GM21825 (cell line): Measurements from ENCODE around the gene MT1HL1.
A peak's percentile ranks its signal among the peaks of the same experiment; 100 is the strongest.

Source experiments
- ATAC-seq: cut with Tn5 transposase; IDR thresholded peaks from one replicate; pipeline ENCODE4 v1.9.1; 2021; ENCODE audit warnings: mild to moderate bottlenecking, moderate library complexity; ENCODE audit not compliant: unreplicated experiment

MT1HL1 gene

GRCh38 chr1:237004116-237004515 lies at the start of gene MT1HL1:
MT1HL1 (minus strand) TSS chr1:237004441; CDS start chr1:237004372, 69 bp downstream.
- ATAC-seq: no peak

DNA sequence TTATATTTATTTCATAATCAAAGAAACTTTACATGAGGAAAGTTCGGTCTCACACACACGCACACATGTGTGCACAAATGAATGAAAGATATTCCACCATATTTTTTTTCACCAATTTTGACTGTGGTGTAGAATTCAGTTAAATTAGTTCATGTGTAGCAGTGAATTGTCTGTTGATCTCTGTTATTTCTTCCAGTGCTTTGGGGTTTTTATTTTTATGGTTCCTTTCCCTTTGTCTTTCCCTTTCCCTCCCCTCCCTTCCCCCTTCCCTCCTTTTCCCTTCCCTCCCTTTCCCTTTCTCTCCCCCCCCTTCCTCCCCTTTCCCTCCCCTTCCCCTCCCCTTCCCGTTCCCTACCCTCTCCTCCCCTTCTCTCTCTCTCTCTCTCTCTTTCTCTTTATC lies 46.7 kb upstream of the MT1HL1 start:
- ATAC-seq: no peak

DNA sequence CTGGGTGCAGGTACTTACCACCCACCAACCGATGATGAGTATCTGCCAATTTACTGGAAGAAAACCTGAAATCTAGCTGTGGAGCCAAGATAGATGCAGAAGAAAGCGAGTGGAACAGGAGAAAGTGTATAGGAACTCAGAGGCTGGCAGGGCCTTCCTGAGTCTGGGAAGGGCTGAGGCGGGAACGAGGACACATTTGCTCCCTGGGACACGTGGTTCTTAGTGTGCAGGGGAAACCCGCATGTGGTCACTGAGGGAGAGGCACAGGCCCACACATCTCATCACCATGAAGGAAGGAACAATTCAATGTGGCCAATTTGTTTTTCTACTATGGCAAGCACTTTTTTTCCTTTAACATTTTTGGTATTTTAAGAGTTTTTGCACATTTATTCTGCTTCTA lies 45.9 kb upstream of the MT1HL1 start:
- ATAC-seq: no peak

- ATAC-seq: no peak
Observed at GRCh38 chr1:237048803-237049202, 44.6 kb upstream of the MT1HL1 start.

- no peak for ATAC-seq
Observed at GRCh38 chr1:237045278-237046016, 41.2 kb upstream of the MT1HL1 start.

DNA sequence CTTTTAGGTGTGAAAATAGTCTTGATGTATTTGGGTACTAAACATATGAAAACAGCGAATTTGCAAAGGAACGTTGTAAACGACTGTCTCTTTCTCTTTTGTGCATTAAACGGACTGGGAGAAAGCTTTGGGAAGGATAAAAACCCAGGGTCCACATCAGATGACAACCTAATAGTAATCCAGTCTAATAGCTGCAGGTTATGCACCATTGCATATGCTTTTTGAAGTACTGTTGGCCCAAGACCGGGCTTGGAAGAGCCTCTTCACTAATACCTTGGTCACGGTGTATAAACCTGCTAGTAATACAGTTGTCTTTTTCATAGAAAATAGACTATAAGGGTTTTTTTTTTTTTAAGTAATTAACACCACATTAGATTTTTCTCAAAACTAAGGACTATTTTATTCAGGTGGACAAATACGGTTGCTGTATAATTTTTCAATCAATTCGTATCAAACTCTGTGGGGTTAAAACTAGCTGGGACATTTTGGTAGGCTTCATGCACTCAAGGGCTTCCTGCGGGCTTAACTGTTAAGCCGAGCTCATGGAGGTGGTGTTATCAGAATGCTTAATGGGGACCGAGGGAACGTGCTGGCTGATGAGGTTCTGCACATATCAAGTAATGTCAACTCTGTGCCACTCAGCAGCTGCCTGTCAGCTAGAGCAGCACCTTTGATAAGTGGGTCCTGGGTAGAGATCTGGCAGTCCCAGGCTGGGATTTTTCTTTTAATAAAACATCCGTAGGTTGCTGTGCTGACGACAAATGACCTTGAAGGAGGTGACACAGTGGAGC lies 39.8 kb upstream of the MT1HL1 start:
- ATAC-seq: no peak

GRCh38 chr1:237042892-237043576 lies 38.8 kb upstream of the MT1HL1 start:
- ATAC-seq: no peak

GRCh38 chr1:237042526-237042891 lies 38.3 kb upstream of the MT1HL1 start:
- ATAC-seq: no peak

DNA sequence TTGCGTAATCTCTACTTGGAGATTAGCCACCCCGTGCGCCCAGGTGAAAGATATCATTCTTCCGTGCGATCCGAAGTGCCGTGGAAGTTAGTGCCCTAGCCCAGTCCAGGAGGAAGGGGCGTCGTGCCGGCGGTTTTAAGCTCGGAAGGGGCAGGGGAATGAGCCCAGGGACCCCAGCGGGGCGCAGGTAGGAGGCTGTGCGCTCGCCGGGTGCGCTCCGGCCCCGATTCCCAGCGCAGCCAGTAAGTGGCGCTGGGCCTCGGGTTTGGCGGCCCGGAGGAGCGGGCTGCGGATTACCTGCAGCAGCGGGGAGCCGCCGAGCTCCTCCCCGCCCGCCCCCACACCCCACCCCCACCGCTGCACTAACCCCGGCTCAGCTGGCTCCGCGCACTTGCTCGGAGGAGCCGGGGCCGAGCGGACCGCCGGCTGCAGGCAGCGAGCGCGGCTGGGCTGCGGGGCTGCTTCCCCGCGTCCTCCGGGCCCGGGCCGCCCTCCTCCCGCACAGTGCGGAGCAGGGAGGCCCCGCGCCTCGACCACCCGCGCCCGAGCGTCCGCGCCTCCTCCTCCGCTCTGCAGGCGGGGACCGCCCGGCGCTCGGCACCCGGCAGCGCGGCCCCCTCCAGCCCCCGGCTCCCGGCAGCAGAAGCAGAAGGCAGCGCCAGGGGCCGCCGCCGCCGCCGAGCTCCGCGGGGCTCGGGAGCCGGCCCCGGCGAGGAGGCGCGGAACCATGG lies 37.7 kb upstream of the MT1HL1 start, which contains the start of gene RYR2:
TSS of gene RYR2 (plus strand) at position 390 of the 731 bp plus-strand sequence. CDS start at position 728, 338 bp downstream.
- ATAC-seq: no peak

- no peak for ATAC-seq
Observed at GRCh38 chr1:237041461-237041794, 37.2 kb upstream of the MT1HL1 start.

DNA sequence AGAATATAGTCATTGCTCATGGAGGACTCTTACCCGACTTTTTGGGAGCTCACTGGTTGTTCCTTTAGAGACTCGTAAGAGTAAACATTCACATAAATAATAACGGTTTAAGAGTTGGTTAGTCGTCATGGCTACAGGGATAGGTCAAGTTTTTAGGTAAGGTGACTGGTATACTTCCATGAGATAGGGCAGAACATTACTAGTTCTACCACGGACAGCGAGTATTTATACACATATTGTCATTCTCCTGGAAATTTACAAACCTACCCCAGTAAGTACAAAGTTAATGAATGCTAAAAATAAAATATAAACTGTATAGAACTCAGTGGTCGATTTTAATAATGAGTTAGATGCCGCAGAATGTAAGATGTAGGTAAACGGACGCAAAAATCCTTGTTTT lies 36.6 kb upstream of the MT1HL1 start:
- ATAC-seq: no peak

DNA sequence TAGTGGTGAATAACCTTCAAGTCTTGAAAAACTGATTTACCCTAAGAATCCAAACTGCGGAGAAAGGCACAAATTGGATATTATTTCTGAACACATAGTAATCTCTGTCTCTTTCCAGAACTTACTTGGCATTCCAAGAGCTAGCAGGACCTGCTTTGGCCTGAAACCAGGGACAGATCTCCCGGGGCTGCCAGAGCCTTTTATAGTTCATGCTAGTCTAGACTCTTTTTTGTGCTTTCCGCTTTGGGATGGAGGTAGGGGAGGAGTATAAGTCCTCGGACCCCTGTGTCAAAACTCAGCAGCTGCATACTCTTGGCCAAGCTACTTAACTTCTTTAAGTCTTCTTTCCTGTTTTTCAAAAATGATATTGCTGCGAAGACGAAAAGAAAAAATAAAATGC lies 34.0 kb upstream of the MT1HL1 start:
- no peak for ATAC-seq

DNA sequence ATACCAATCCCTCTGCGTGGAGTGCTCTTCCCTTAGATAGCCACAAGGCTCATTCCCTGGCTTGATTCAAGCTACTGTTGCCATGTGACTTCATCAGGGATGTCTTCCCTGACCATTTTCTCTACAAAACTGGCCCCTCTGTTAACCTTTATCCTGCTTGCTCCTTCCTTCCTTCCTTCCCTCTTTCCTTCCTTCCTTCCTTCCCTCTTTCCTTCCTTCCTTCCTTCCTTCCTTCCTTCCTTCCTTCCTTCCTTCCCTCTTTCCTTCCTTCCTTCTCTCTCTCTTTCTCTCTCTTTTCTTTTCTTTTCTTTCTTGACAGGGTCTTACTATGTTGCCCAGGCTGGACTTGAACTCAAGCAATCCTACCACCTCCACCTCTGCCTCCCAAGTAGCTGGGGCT lies 31.5 kb upstream of the MT1HL1 start:
- ATAC-seq: no peak

DNA sequence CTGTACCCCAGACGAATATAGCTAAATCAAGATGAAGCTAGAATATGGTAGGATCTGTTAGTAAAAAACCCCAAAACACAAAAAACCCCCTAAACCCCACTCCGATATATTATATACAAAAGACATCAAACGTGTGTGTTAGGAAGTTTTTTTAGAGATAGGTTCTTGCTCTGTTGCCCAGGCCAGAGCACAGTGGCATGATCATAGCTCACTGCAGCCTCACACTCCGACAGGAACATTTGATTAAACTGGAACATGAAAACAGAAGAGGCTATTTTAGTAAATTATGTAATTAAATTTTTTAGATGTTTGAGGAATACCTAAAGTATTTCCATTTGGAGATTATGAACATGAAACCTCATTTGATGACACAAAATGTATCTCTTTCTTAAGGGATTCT lies 29.6 kb upstream of the MT1HL1 start:
- no peak for ATAC-seq

DNA sequence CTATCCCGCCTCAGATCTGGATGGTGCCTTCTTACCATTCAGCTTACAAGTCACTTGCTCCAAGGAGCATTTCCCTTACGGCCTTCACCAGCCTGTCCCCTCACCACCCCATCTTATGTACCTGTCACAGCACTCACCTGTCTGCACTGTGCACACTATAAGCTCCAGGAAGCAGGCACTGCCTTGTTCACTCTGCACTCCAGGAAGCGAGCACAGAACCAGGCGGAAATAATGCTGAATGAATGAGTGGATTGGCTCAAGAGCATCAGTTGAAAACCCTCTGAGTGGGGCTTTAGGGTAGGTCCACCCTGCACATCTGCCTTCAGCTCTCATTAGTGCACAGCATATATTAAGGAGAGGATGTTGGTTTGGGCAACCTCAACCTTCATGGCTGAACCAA lies 28.8 kb upstream of the MT1HL1 start:
- no peak for ATAC-seq

GRCh38 chr1:237032029-237032428 lies 27.8 kb upstream of the MT1HL1 start:
- ATAC-seq: peak; percentile 78

DNA sequence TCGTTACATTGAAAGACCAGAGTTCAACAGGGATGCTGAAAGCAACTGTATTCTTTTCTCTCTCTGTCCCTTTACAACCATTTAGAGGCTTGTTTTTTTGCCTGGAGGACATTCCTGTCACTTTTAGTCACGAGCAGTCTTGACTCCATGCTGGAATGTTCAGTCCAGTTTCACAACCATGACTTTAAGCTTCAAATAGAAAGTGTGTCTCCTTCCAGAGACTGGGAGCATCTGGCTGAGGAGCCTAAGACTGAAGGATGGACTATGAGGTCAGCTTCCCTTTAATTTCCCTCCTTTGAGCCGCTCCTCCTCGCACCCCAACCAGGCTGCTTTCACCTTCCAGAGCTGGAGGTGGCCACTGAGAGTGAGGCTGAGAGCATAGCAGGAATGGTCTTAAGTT lies 27.2 kb upstream of the MT1HL1 start:
- ATAC-seq: no peak

DNA sequence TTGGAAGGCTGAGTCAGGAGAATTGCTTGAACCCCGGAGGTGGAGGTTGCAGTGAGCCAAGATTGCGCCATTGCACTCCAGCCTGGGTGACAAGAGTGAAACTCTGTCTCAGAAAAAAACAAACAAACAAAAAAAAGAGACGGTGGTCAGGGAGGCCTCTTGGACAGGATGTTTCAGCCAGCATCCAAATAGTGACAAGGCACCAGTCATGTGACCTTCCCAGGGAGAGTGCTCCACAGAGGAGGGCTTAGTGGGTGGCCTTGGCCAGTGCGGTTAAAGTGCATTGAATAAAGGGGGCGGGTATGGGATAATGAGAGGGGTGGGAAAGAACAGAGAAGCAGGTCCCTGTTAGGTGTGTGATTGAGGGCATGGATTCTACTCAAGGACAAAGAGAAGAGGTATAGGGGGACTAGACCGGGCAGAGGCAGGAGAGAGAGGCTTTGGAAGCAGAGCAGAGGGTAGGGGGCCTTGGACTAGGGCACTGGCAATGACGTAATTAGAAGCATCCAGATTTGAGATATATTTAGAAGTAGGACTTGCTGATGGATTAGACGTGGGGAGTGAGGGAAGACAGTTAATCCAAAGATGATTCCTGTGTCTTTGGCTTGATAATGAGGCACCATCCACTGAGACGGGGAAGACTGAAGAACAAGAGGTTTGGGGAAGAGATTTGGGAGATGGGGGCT lies 25.8 kb upstream of the MT1HL1 start:
- ATAC-seq: no peak

GRCh38 chr1:237029240-237029639 lies 25.0 kb upstream of the MT1HL1 start:
- no peak for ATAC-seq

- no peak for ATAC-seq
Observed at GRCh38 chr1:237025358-237026074, 21.3 kb upstream of the MT1HL1 start.
